HS-27A (cell line): ENCODE data around the gene SYT15.
"Not testable (repeated sequence)": the region's sequence is repeated elsewhere in the genome, so short reads cannot be mapped to it uniquely, and the experiment has no call there.

Experiments used
- DNase-seq: peaks from one replicate; pipeline ENCODE4 v3.0.0-alpha.2; 2012; ENCODE audit warnings: low read depth, missing footprints

Gene SYT15

GRCh38 chr10:46578474-46579178 is at the start of gene SYT15:
SYT15 (plus strand) TSS chr10:46579128; CDS start chr10:46579169, 41 bp downstream.
- DNase-seq: not testable (repeated sequence)

DNA sequence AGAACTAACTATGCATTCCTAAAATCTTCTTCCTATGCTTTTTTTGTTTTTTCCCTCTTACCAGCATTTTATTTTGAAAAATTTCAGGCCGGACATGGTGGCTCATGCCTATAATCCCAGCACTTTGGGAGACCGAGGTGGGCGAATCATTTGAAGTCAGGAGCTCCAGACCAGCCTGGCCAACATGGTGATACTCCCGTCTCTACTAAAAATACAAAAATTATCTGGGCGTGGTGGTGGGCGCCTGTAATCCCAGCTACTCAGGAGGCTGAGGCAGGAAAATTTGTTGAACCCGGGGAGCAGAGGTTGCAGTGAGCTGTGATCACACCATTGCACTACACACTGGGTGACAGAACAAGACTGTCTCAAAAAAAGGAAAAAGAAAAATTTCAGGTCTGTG is 49.2 kb upstream of the SYT15 start:
- not testable (repeated sequence) for DNase-seq

DNA sequence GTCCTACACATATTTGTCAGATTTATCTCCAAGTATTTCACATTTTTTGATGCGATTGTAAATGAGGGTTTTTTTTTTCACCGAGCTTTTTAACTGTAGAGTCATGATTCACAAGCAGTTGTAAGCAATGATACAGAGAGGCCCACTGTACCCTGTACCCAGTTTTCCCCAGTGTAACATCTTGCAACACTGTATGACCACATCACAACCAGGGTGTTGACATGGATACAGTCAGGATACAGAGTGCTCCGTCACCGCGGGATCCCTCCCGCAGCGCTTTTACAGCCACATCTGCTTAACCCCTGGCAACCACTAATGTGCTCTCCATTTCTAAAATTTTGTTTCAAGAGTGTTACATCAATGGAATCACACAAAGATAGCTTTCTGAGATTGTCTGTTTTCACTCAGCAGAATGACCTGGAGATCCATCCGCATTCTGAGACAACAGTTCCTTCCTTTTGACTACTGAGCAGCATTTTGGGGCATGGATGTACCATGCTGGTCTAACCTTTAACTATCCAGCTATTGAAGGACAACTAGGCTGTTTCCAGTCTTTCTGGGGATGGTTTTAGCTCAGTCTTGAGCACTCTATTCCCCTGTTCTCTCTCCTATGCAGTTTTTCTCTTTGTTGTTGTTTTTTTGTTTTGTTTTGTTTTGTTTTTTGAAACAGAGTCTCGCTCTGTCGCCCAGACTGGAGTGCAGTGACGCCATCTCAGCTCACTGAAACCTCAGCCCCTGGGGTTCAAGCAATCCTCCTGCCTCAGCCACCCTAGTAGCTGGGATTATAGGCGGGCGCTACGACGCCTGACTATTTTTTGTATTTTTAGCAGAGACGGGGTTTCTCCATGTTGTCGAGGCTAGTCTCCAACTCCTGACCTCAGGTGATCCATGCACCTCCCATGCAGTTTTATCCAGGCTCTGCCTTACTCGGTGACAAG is 48.4 kb upstream of the SYT15 start:
- DNase-seq: no peak

DNA sequence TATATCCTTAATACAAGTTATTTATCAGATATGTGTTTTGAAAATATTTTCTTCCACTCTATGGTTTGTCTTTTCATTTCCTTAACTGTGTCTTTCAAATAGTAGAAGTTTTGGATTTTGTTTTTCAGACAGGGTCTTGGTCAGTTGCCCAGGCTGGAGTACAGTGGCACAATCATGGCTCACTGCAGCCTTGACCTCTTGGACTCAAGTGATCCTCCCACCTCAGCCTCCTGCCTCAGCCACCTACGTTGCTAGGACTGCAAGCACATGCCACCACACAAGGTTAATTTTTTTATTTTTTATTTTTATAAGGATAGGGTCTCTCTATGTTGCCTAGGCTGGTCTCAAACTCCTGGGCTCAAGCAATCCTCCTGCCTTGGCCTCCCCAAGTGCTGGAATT is 46.7 kb upstream of the SYT15 start:
- DNase-seq: not testable (repeated sequence)

- DNase-seq: no peak
Observed at GRCh38 chr10:46534828-46535524, 44.0 kb upstream of the SYT15 start.

DNA sequence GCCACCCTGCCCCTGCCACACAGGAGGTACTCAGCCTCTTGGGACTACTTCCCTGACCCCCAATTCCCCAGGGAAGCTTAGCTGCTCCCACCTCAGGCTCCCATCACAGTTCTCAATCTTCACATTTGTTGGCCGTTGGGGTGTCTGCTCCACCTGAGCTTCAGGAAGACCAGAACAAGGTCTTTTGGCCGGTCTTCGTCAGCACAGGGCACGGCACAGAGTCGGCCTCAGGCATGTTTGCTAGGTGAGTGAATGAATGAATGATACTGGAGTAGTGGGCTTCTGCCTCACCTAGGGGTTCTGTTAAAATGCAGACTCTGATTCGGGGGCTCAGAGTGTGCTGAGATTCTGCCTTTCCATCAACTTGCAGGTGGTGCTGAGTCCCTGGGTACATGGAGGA is 42.8 kb upstream of the SYT15 start:
- DNase-seq: no peak

GRCh38 chr10:46536781-46537180 is 42.1 kb upstream of the SYT15 start:
- DNase-seq: no peak

DNA sequence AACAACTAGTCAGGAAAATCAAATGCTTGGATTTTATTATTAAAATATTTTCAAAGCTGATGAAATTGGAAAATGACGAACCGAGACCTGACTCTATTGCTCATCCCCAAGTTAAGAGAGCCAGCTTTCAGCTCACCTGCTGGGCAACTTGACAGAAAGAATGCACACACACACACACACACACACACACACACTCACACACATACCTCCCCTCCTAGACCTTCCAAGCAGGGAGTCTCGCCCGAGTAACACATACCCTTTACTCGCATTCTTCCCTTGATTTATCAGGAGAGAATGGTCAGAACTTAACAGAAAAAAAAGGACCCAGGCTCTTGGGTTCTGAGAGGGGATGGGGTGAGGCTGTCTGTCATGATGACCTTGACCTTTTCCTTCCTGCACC is 41.6 kb upstream of the SYT15 start:
- no peak for DNase-seq

GRCh38 chr10:46538155-46538554 is 40.8 kb upstream of the SYT15 start:
- DNase-seq: no peak

DNA sequence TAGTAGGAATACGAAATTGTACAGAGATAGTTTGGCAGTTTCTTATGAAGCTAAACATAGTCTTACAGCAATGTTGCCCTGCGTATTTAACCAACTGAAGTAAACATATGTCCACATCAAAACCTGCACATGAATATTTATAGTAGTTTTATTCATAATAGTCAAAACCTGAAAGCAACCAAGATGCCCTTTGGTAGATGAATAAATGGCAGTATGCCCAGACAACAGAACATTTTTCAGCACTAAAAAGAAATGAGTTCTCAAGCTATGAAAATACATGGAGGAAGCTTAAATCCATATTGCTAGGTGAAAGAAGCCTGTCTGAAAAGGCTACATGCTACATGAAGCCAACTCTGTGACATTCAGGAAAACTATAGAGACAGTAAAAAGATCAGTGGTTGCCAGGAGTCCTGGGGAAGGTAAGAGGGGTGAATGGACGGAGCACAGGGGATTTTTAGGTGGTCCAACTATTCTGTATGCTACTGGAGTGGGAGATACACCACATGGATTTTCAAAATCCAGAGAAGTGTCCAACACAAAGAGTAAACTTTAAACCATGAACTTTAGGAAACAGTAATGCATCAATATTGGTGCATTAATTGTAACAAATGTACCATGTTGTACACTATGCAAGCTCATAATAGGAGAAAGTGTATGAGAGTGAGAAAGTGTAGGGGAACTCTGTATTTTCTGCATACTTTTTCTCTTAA is 40.1 kb upstream of the SYT15 start:
- no peak for DNase-seq

DNA sequence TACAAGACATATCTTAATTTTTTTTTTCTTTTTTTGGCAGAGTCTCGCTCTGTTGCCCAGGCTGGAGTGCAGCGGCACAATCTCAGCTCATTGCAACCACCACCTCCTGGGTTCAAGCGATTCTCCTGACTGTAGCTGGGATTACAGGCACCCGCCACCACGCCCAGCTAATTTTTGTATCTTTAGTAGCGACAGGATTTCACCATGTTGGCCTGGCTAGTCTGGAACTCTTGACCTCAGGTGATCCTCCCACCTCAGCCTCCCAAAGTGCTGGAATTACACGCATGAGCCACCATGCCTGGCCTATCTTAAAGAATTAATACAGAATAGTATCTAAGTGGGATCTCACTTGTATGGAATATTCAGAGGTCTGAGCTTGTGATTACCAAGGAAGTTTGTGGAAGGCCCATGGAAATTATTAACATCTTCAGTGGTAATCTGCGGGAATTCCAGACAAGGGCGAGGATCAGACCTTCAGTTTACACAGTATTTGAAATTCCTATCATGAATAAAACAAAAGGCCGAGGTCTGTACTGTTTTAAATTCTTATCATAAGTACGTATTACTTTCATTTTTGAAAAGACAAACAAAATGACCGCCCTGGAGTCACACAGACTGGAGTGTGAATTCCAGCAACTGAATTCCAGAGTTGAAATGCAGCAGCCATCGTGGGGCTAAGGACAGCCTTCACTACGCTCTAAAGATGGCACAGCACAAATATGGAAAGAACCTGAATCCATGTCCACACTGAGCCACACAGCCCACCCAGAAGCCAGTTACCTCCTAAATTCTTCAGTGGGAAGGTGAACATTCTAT is 39.1 kb upstream of the SYT15 start:
- DNase-seq: no peak

- no peak for DNase-seq
Observed at GRCh38 chr10:46540412-46541016, 38.4 kb upstream of the SYT15 start.

- no peak for DNase-seq
Observed at GRCh38 chr10:46541017-46541661, 37.8 kb upstream of the SYT15 start.

DNA sequence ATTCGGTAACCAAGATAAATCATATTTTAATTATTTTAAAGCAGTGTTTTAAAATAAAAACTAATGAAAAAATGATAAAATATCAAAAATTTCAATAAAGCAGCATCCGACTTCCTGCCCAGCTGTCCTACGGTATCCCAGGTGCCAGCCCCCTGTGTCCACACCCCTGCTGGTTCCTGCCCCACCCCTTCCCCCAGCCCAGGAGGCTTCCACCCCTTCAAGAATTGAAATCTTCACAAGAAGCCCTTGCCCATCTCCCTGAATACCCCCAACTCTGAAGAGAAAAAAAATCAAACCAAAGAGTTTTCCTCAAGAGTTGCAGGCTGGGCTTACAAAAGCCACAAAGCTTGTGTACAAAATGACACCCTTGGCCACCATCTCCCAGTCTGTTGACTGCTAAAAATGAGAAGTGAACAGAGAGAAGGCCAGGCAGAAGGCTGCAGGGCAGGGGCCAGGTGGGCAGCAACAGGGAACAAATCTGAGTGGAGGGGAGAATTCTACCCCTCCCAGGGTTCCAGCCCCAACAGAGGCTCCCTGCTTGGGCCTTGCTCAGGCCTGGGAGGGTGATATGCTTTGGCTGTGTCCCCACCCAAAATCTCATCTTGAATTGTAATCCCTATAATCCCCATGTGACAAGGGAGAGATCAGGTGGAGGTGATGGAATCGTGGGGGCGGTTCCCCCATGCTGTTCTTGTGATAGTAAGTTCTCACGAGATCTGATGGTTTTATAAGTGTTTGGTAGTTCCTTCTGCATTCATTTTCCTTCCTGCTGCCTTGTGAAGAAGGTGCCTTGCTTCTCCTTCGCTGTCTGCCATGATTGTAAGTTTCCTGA is 37.0 kb upstream of the SYT15 start:
- no peak for DNase-seq

- no peak for DNase-seq
Observed at GRCh38 chr10:46542567-46543465, 36.1 kb upstream of the SYT15 start.

DNA sequence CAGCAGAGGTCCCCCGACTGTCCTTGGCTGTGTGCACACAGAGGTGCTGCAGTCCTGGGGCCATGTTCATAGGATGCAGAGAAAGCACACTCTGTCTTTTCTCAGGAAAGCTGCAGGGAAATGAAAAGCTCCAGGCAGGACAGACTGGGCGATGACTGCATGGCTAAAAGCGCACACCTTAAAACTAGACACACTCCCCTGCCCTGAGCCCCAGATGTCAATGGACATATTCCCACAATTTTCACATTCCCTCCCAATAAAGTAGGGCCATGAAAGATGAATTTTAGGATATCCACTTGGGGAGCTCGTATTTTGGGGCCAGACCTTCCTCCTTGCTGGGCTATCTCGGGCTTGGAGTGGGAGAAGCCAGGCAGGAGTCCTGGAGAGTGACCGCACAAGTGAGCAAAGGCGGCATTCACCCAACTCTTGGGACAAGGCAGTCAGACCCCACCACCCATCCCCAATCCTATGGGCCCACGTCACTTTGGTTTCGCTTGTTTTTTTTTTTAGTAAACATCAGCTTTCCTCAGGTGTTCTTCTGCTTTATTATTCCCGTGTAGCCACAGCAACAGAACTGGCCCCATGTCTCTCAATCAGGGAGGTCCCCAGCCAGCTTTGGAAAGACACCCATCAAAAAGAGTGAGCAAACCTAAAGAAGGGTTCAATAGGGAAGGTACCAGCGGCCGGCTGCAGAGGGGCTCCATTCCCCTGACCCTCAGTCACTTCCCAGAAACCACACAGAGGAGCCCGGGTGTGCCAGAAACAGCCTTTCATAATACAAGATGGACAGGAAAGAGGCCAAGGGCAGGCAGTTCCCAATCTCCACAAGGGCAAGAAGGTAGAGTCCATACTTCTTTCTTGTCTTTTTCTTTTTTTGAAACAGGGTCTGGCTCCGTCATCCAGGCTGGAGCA is 35.2 kb upstream of the SYT15 start:
- no peak for DNase-seq
